Progenitor cell of endocrine pancreas (in vitro differentiated cells): ENCODE results near the gene RAD51B. TPM values are rescaled to one million over a fixed set of nuclear protein-coding genes. Genes with fewer than 3 reads are reported as not detected.

ENCODE experiments used
- DNase-seq: peaks from one replicate; pipeline ENCODE4 v3.0.0; 2021; ENCODE audit warnings: low spot score; ENCODE audit not compliant: unreplicated experiment
- H3K27ac Mint-ChIP-seq: 2 replicates; pipeline ENCODE4 v1.8.0; 2021; ENCODE audit warnings: mild to moderate bottlenecking, moderate library complexity, mixed read lengths
- H3K27me3 Mint-ChIP-seq: 2 replicates; pipeline ENCODE4 v1.8.0; 2021; ENCODE audit warnings: mixed read lengths
- H3K36me3 Mint-ChIP-seq: 2 replicates; pipeline ENCODE4 v1.8.0; 2022; ENCODE audit warnings: mixed read lengths; ENCODE audit not compliant: insufficient read depth
- H3K4me1 Mint-ChIP-seq: 2 replicates; pipeline ENCODE4 v1.8.0; 2021; ENCODE audit warnings: low read depth, mixed read lengths
- H3K4me3 Mint-ChIP-seq: 2 replicates; pipeline ENCODE4 v1.8.0; 2021; ENCODE audit warnings: low read depth, mild to moderate bottlenecking, moderate library complexity, mixed read lengths
- H3K9me3 Mint-ChIP-seq: 2 replicates; pipeline ENCODE4 v1.8.0; 2021; ENCODE audit warnings: low read depth, mixed read lengths
- CTCF ChIP-seq: fragments of 200-600 bp; sonication (generic); IDR thresholded peaks from one replicate; pipeline ENCODE4 v1.5.0; 2021; ENCODE audit warnings: antibody characterized with exemption, mild to moderate bottlenecking; ENCODE audit not compliant: unreplicated experiment
- total RNA-seq: library from RNA; stranded (reverse); gene quantifications from 2 replicates; pipeline ENCODE4 v1.2.1, GENCODE V29; 2021

RAD51B gene
- total RNA-seq, 1 donor from 2014 or later: 24.7 TPM

- DNase-seq: no peak
- no peak overlapping the region for H3K4me3 Mint-ChIP-seq
- H3K9me3 Mint-ChIP-seq: no peaks in the 10 kb centered on the region
- no peak overlapping the region for H3K27ac Mint-ChIP-seq
- no peak for TF ChIP-seq CTCF
- H3K36me3 Mint-ChIP-seq: no peaks in the 10 kb centered on the region
- H3K4me1 Mint-ChIP-seq: peaks cover 13% of the 10 kb centered on the region
- no peaks in the 10 kb centered on the region for H3K27me3 Mint-ChIP-seq
Observed at GRCh38 chr14:68407285-68407684, 587.7 kb downstream of the RAD51B start.

DNA sequence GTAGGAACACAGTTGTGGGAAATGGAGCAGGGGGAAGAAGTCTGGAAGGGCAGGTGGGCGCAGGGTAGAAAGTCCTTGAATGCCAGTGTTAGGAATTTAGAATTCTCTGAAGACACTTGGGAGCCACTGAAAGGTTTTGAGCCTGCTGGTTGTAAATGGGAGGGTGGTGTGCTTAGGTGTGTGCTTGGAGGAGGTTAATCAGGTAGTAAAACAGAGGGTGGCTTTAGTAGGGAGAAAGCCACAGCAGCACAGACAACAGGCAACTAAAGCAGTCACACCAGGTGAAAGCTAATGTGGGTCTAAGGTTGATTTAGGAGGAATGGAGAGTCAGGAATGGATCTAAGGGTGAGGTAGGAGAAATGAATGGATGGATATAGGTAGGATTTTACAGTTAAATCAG is 588.2 kb downstream of the RAD51B start:
- Mint-ChIP-seq H3K27me3 (no peaks in the 10 kb centered on the region), H3K4me3 (no peak overlapping the region), H3K9me3 (no peaks in the 10 kb centered on the region), H3K27ac (no peak overlapping the region), H3K36me3 (no peaks in the 10 kb centered on the region), H3K4me1 (peaks cover 19% of the 10 kb centered on the region)
- TF ChIP-seq CTCF: no peak
- no peak for DNase-seq

GRCh38 chr14:68408680-68409079 is 589.1 kb downstream of the RAD51B start:
- Mint-ChIP-seq H3K9me3 (no peaks in the 10 kb centered on the region), H3K4me1 (peaks cover 23% of the 10 kb centered on the region), H3K4me3 (no peak overlapping the region), H3K27me3 (no peaks in the 10 kb centered on the region), H3K36me3 (no peaks in the 10 kb centered on the region), H3K27ac (no peak overlapping the region)
- TF ChIP-seq CTCF: no peak
- DNase-seq: no peak

DNA sequence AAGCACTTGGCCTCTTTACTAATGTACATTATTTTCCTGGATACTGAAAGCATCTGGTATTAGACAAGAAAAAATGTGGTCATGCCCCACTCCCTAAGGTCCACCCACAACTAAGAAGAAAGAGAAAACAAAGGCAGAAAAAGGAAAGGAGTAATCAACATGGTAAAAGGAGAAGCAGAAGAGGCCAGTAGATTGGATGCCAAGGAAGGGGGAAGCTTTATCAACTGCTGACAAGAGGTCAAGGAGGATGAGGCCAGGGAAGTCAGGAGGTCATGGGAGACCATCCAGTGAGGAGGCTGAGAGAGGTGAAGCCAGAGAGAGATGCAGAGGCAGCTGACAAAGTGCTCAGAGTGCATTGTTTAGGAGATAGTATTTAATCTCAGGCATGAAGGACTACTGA is 589.8 kb downstream of the RAD51B start:
- no peaks in the 10 kb centered on the region for H3K27me3 Mint-ChIP-seq
- H3K4me1 Mint-ChIP-seq: peaks cover 30% of the 10 kb centered on the region
- no peak for DNase-seq
- TF ChIP-seq CTCF: no peak
- no peak overlapping the region for H3K4me3 Mint-ChIP-seq
- H3K9me3 Mint-ChIP-seq: no peaks in the 10 kb centered on the region
- H3K36me3 Mint-ChIP-seq: no peaks in the 10 kb centered on the region
- no peak overlapping the region for H3K27ac Mint-ChIP-seq

DNA sequence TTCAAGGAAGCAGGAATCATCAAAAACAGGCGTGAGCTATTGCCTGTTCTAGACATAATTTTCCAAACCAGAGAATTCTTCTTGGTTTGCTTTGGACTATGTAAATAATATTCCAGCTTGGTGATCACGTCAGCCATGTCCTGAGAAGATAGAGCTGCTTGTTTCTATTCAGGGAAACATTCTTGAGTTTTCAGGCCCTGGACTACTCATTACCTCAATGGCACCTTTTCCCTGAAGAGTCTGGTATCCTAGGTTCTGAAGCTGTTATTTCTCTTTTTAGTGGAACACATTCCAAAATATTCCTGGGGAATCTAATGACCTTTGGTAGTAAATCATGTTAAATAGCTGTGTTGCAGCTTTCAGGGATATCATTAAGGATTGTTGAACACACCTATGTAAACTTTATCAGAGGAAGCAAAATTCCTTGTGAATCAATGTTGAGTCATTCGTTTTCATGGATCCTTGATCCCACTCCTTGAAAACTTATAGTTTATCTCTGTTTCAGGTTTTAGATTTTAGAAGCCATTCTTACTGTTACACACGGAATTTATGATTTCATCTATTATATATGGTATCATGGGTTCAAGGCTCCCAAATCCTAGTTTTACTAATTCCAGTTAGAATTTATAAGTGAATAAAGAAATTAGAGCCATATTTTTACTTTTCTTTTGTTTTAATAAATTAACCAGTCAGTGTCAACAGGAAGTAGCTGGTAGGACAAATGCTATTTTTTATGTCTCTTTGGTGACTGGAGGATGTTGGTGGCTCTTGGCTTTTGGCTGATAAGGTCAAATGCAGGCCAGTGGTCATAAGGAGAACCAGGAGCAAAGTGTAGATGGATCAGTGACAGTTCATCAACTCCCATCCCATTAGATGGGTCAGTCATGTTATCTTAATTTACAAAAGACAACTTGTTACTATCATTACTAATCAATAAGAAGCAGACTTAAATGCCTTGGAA is 593.2 kb downstream of the RAD51B start:
- Mint-ChIP-seq H3K9me3 (no peaks in the 10 kb centered on the region), H3K27me3 (no peaks in the 10 kb centered on the region), H3K4me1 (peaks cover 33% of the 10 kb centered on the region), H3K36me3 (no peaks in the 10 kb centered on the region), H3K27ac (peak overlapping the region; percentile 14), H3K4me3 (no peak overlapping the region)
- TF ChIP-seq CTCF: no peak
- DNase-seq: no peak
